Measurements from ENCODE around the gene TUFM. TPM values are rescaled to one million over a fixed set of nuclear protein-coding genes. Genes with fewer than 3 reads are reported as not detected.

The TUFM gene
- total and polyA plus RNA-seq, 2 experiments from 2014 or later, result 192 to 248 TPM

GRCh38 chr16:28886945-28887344 is 40.8 kb upstream of the TUFM start:
- no peak for TF ChIP-seq CTCF (conservative IDR thresholded peaks at IDR 0.05; ENCODE audit: low read depth in 2 of 2)
- TF ChIP-seq, protein P1, sequence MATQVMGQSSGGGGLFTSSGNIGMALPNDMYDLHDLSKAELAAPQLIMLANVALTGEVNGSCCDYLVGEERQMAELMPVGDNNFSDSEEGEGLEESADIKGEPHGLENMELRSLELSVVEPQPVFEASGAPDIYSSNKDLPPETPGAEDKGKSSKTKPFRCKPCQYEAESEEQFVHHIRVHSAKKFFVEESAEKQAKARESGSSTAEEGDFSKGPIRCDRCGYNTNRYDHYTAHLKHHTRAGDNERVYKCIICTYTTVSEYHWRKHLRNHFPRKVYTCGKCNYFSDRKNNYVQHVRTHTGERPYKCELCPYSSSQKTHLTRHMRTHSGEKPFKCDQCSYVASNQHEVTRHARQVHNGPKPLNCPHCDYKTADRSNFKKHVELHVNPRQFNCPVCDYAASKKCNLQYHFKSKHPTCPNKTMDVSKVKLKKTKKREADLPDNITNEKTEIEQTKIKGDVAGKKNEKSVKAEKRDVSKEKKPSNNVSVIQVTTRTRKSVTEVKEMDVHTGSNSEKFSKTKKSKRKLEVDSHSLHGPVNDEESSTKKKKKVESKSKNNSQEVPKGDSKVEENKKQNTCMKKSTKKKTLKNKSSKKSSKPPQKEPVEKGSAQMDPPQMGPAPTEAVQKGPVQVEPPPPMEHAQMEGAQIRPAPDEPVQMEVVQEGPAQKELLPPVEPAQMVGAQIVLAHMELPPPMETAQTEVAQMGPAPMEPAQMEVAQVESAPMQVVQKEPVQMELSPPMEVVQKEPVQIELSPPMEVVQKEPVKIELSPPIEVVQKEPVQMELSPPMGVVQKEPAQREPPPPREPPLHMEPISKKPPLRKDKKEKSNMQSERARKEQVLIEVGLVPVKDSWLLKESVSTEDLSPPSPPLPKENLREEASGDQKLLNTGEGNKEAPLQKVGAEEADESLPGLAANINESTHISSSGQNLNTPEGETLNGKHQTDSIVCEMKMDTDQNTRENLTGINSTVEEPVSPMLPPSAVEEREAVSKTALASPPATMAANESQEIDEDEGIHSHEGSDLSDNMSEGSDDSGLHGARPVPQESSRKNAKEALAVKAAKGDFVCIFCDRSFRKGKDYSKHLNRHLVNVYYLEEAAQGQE (IDR thresholded peaks at IDR 0.05; ENCODE audit: unreplicated experiment), result no peak
- TF ChIP-seq ETS1 (IDR thresholded peaks at IDR 0.05), result no peak
- TF ChIP-seq CREB1 (CRISPR knock-in tag; IDR thresholded peaks at IDR 0.05; ENCODE audit: low read depth), result no peak
- no peak for TF ChIP-seq JUNB (IDR thresholded peaks at IDR 0.05; ENCODE audit: unreplicated experiment)
- no peak for TF ChIP-seq ZNF462 (CRISPR knock-in tag; IDR thresholded peaks at IDR 0.05)
- TF ChIP-seq ZNF331 (CRISPR knock-in tag; IDR thresholded peaks at IDR 0.05; ENCODE audit: low read depth), result no peak
- TF ChIP-seq EZH2 (IDR thresholded peaks at IDR 0.05; ENCODE audit: low read depth, unreplicated experiment), result no peak
- Mint-ChIP-seq H3K27ac (no peak overlapping the region), H3K9me3 (no peaks in the 10 kb centered on the region; the same call in 1 of the 3 replicates), H3K36me3 (ENCODE audit: low read depth) (peaks cover 3% of the 10 kb centered on the region; the same call in 2 of the 3 replicates), H3K4me3 (no peak overlapping the region), H3K4me1 (peaks cover 22% of the 10 kb centered on the region), H3K27me3 (ENCODE audit: insufficient read depth, low read depth, poor library complexity) (peaks cover 7% of the 10 kb centered on the region)
- H4K20me1 ChIP-seq (replicated peaks; ENCODE audit: insufficient read depth), result no peaks in the 10 kb centered on the region
- H3K4me3 ChIP-seq, result no peak overlapping the region
- DNase-seq (ENCODE audit: low spot score) (no peak), ATAC-seq (no peak)
- H3K4me2 ChIP-seq, result no peak overlapping the region
- H3K79me2 ChIP-seq (replicated peaks; ENCODE audit: insufficient read depth), result no peaks in the 10 kb centered on the region
- H3K27me3 ChIP-seq (ENCODE audit: insufficient read depth), result no peaks in the 10 kb centered on the region
- no peaks in the 10 kb centered on the region for H3K9me2 ChIP-seq (ENCODE audit: insufficient read depth)
- peaks cover 14% of the 10 kb centered on the region for H3K4me1 ChIP-seq (ENCODE audit: insufficient read depth)
- H2AFZ ChIP-seq, result no peak overlapping the region
- H3K36me3 ChIP-seq (ENCODE audit: insufficient read depth), result no peaks in the 10 kb centered on the region
- H3F3A ChIP-seq (replicated peaks; ENCODE audit: low read depth), result no peaks in the 10 kb centered on the region
- H3K27ac ChIP-seq (ENCODE audit: low read depth), result no peak overlapping the region
